Stimulated activated CD8-positive, alpha-beta memory T cell treated with anti-CD3 and anti-CD28 coated beads, Interleukin-15, amount 100 ng/mL, for 1 hour (primary cell): ENCODE results near the gene DACT2.
"Not testable (repeated sequence)": the region's sequence is repeated elsewhere in the genome, so short reads cannot be mapped to it uniquely, and the experiment has no call there.

ENCODE experiments used
- DNase-seq: peaks from one replicate; pipeline ENCODE4 v3.0.0-alpha.2; 2020; ENCODE audit warnings: low read depth

The DACT2 gene

GRCh38 chr6:168326294-168327261 lies 7.0 kb upstream of the DACT2 start:
- DNase-seq, result no peak

- no peak for DNase-seq
Observed at GRCh38 chr6:168322966-168323365, 3.4 kb upstream of the DACT2 start.

GRCh38 chr6:168320634-168321033 lies 1.1 kb upstream of the DACT2 start:
- DNase-seq, result no peak

GRCh38 chr6:168318579-168319278 lies 848 bp downstream of the DACT2 start:
- DNase-seq, result no peak

- no peak for DNase-seq
Observed at GRCh38 chr6:168318090-168318489, 1.5 kb downstream of the DACT2 start.

GRCh38 chr6:168315596-168315995 lies 4.0 kb downstream of the DACT2 start:
- no peak for DNase-seq

GRCh38 chr6:168314948-168315347 lies 4.6 kb downstream of the DACT2 start:
- no peak for DNase-seq

GRCh38 chr6:168314021-168314420 lies 5.6 kb downstream of the DACT2 start:
- DNase-seq, result no peak

GRCh38 chr6:168313431-168314011 lies 6.1 kb downstream of the DACT2 start:
- DNase-seq, result no peak

- not testable (repeated sequence) for DNase-seq
Observed at GRCh38 chr6:168312125-168312507, 7.5 kb downstream of the DACT2 start.

GRCh38 chr6:168311410-168312124 lies 8.0 kb downstream of the DACT2 start:
- no peak for DNase-seq

GRCh38 chr6:168310945-168311344 lies 8.6 kb downstream of the DACT2 start:
- DNase-seq, result no peak

- no peak for DNase-seq
Observed at GRCh38 chr6:168310403-168310802, 9.2 kb downstream of the DACT2 start.

GRCh38 chr6:168309997-168310396 lies 9.6 kb downstream of the DACT2 start:
- DNase-seq, result no peak

- DNase-seq, result no peak
Observed at GRCh38 chr6:168309183-168309582, 10.4 kb downstream of the DACT2 start.

GRCh38 chr6:168308390-168309144 lies 11.0 kb downstream of the DACT2 start:
- no peak for DNase-seq

- DNase-seq, result no peak
Observed at GRCh38 chr6:168307695-168308021, 11.9 kb downstream of the DACT2 start.

- DNase-seq, result no peak
Observed at GRCh38 chr6:168307015-168307694, 12.4 kb downstream of the DACT2 start.

GRCh38 chr6:168305863-168306262 lies 13.7 kb downstream of the DACT2 start:
- no peak for DNase-seq

GRCh38 chr6:168305096-168305749 lies 14.4 kb downstream of the DACT2 start:
- no peak for DNase-seq

- DNase-seq, result no peak
Observed at GRCh38 chr6:168304752-168305015, 14.9 kb downstream of the DACT2 start.
